HUES6 (cell line): ENCODE measurements around the gene SUZ12.
"Not testable (repeated sequence)": the region's sequence is repeated elsewhere in the genome, so short reads cannot be mapped to it uniquely, and the experiment has no call there.

ENCODE experiments used
- H3K27ac ChIP-seq: 2 replicates; pipeline ENCODE4 v1.7.0; 2013; ENCODE audit warnings: low read depth, mild to moderate bottlenecking, low read length, inconsistent platforms
- H3K27me3 ChIP-seq: 2 replicates; pipeline ENCODE4 v1.6.1; 2013; ENCODE audit warnings: low read length; ENCODE audit not compliant: control insufficient read depth, insufficient read depth
- H3K36me3 ChIP-seq: 2 replicates; pipeline ENCODE4 v1.6.1; 2013; ENCODE audit warnings: low read length; ENCODE audit not compliant: control insufficient read depth, insufficient read depth
- H3K4me1 ChIP-seq: 2 replicates; pipeline ENCODE4 v1.6.1; 2013; ENCODE audit warnings: low read length; ENCODE audit not compliant: control insufficient read depth, insufficient read depth
- H3K4me3 ChIP-seq: 2 replicates; pipeline ENCODE4 v1.5.1; 2013; ENCODE audit warnings: low read depth, low read length
- H3K9ac ChIP-seq: one replicate; pipeline ENCODE4 v1.6.1; 2013; ENCODE audit warnings: mild to moderate bottlenecking, low read length
- H3K9me3 ChIP-seq: 2 replicates; pipeline ENCODE4 v1.6.1; 2013; ENCODE audit warnings: low read depth, low read length; ENCODE audit not compliant: control insufficient read depth, insufficient read depth

Gene SUZ12

GRCh38 chr17:32042266-32042665, 105.5 kb downstream of the SUZ12 start:
- not testable (repeated sequence) for H3K27me3 ChIP-seq, H3K27ac ChIP-seq, H3K4me1 ChIP-seq, H3K9me3 ChIP-seq, H3K9ac ChIP-seq, H3K4me3 ChIP-seq
- H3K36me3 ChIP-seq: peaks cover 20% of the 10 kb centered on the region

- H3K27me3 ChIP-seq, H3K4me1 ChIP-seq, H3K27ac ChIP-seq, H3K4me3 ChIP-seq, H3K9ac ChIP-seq, H3K9me3 ChIP-seq: not testable (repeated sequence)
- H3K36me3 ChIP-seq: peaks cover 16% of the 10 kb centered on the region
Observed at GRCh38 chr17:32045611-32046010, 108.8 kb downstream of the SUZ12 start.

DNA sequence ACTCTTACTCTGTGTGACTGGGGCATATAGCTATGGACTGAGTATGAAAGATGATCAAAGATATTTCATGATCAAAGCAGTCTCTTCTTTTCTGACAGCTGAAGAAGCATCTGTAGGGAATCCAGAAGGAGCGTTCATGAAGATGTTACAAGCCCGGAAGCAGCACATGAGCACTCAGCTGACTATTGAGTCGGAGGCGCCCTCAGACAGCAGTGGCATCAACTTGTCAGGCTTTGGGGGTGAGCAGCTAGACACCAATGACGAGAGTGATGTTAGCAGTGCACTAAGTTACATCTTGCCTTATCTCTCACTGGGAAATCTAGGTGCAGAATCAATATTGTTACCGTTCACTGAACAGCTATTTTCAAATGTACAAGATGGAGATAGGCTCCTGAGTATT, 110.9 kb downstream of the SUZ12 start:
- H3K27ac ChIP-seq, H3K9me3 ChIP-seq, H3K27me3 ChIP-seq, H3K9ac ChIP-seq, H3K4me1 ChIP-seq, H3K36me3 ChIP-seq, H3K4me3 ChIP-seq: not testable (repeated sequence)
